ENCODE data around the gene SMYD3. TPM values are rescaled to one million over a fixed set of nuclear protein-coding genes. Genes with fewer than 3 reads are reported as not detected.

Gene SMYD3
- total and polyA plus RNA-seq, 2 donors (not counting 1 experiment from before 2014, with no cell fraction given): 9.7 to 37.2 TPM

- H3K27me3 Mint-ChIP-seq: no peaks in the 10 kb centered on the region
- H3K4me1 Mint-ChIP-seq: peaks cover 12% of the 10 kb centered on the region
- no peak overlapping the region for H3K4me3 ChIP-seq (ENCODE audit: control extremely low read depth in 1 of 5, extremely low read depth in 1 of 5, insufficient read depth in 1 of 5, low read depth in 2 of 5, low read length in 4 of 5)
- DNase-seq (no peak), ATAC-seq (ENCODE audit: low read depth) (no peak)
- no peak overlapping the region for H3K9ac ChIP-seq (ENCODE audit: low read length)
- no peak overlapping the region for H3K27ac Mint-ChIP-seq
- WGBS (ENCODE audit: insufficient coverage): no CpG with 5 or more reads among the region's 1 CpG
- no peak overlapping the region for H2AFZ ChIP-seq (ENCODE audit: insufficient read depth, low read depth, low read length, poor library complexity, severe bottlenecking)
- peaks cover 0 to 3% of the 10 kb centered on the region in 2 experiments for H3K36me3 ChIP-seq (replicated peaks in 1 of 2; ENCODE audit: control extremely low read depth in 1 of 2, control insufficient read depth in 1 of 2, extremely low read depth in 1 of 2, insufficient read depth in 2 of 2, low read length in 1 of 2)
- peaks cover 0 to 3% (median 0%) of the 10 kb centered on the region in 3 donors for H3K9me3 ChIP-seq (ENCODE audit: control extremely low read depth in 1 of 3, control insufficient read depth in 2 of 3, insufficient read depth in 1 of 3, low read length in 2 of 3)
- peaks cover 4% of the 10 kb centered on the region for H3K9me3 Mint-ChIP-seq (ENCODE audit: insufficient read depth)
- no peaks in the 10 kb centered on the region for H4K20me1 ChIP-seq (ENCODE audit: control insufficient read depth, insufficient read depth, low read length, poor library complexity, severe bottlenecking)
- no peak overlapping the region for H3K4me2 ChIP-seq (replicated peaks; ENCODE audit: low read depth, low read length, poor library complexity, severe bottlenecking)
- intact Hi-C loops (cut with micrococcal nuclease): no loop called here
- no peak overlapping the region for H3K27ac ChIP-seq (ENCODE audit: low read length in 2 of 2)
- H3K79me2 ChIP-seq (ENCODE audit: control insufficient read depth, insufficient read depth, low read length): no peaks in the 10 kb centered on the region
- H3K27me3 ChIP-seq (replicated peaks in 1 of 4; ENCODE audit: control extremely low read depth in 1 of 4, control insufficient read depth in 3 of 4, insufficient read depth in 4 of 4, low read length in 3 of 4): no peaks in the 10 kb centered on the region
- no peaks in the 10 kb centered on the region for H3K4me1 ChIP-seq (ENCODE audit: control insufficient read depth in 2 of 2, insufficient read depth in 2 of 2, low read length in 2 of 2)
- no peak for TF ChIP-seq CTCF (IDR thresholded peaks at IDR 0.05)
- TF ChIP-seq EZH2 (IDR thresholded peaks at IDR 0.05; ENCODE audit: borderline replicate concordance, insufficient read depth, low read depth, low read length, poor library complexity, severe bottlenecking): no peak
- no peak overlapping the region for H3K4me3 Mint-ChIP-seq
- POLR2A ChIA-PET: no interaction called here
- CTCF ChIA-PET: no interaction called here
These were observed 90.8 kb downstream of the SMYD3 start for GRCh38 chr1:246416261-246416660.

- CTCF ChIA-PET: no interaction called here
- peaks cover 0 to 3% of the 10 kb centered on the region in 2 experiments for H3K36me3 ChIP-seq (replicated peaks in 1 of 2; ENCODE audit: control extremely low read depth in 1 of 2, control insufficient read depth in 1 of 2, extremely low read depth in 1 of 2, insufficient read depth in 2 of 2, low read length in 1 of 2)
- no peak overlapping the region for H3K4me3 ChIP-seq (ENCODE audit: control extremely low read depth in 1 of 5, extremely low read depth in 1 of 5, insufficient read depth in 1 of 5, low read depth in 2 of 5, low read length in 4 of 5)
- DNase-seq (no peak), ATAC-seq (ENCODE audit: low read depth) (no peak)
- peaks cover 0 to 3% (median 0%) of the 10 kb centered on the region in 3 donors for H3K9me3 ChIP-seq (ENCODE audit: control extremely low read depth in 1 of 3, control insufficient read depth in 2 of 3, insufficient read depth in 1 of 3, low read length in 2 of 3)
- no peaks in the 10 kb centered on the region for H3K4me1 ChIP-seq (ENCODE audit: control insufficient read depth in 2 of 2, insufficient read depth in 2 of 2, low read length in 2 of 2)
- POLR2A ChIA-PET: no interaction called here
- H2AFZ ChIP-seq (ENCODE audit: insufficient read depth, low read depth, low read length, poor library complexity, severe bottlenecking): no peak overlapping the region
- intact Hi-C loops (cut with micrococcal nuclease): no loop called here
- Mint-ChIP-seq H3K4me3 (no peak overlapping the region), H3K27ac (no peak overlapping the region), H3K4me1 (peaks cover 12% of the 10 kb centered on the region), H3K27me3 (no peaks in the 10 kb centered on the region), H3K9me3 (ENCODE audit: insufficient read depth) (peaks cover 4% of the 10 kb centered on the region)
- WGBS (ENCODE audit: insufficient coverage): no CpG with 5 or more reads among the region's 2 CpGs
- TF ChIP-seq CTCF (IDR thresholded peaks at IDR 0.05) (no peak), EZH2 (IDR thresholded peaks at IDR 0.05; ENCODE audit: borderline replicate concordance, insufficient read depth, low read depth, low read length, poor library complexity, severe bottlenecking) (no peak)
- H3K27ac ChIP-seq (ENCODE audit: low read length in 2 of 2): no peak overlapping the region
- no peaks in the 10 kb centered on the region for H3K27me3 ChIP-seq (replicated peaks in 1 of 4; ENCODE audit: control extremely low read depth in 1 of 4, control insufficient read depth in 3 of 4, insufficient read depth in 4 of 4, low read length in 3 of 4)
- H3K79me2 ChIP-seq (ENCODE audit: control insufficient read depth, insufficient read depth, low read length): no peaks in the 10 kb centered on the region
- H3K4me2 ChIP-seq (replicated peaks; ENCODE audit: low read depth, low read length, poor library complexity, severe bottlenecking): no peak overlapping the region
- H3K9ac ChIP-seq (ENCODE audit: low read length): no peak overlapping the region
- no peaks in the 10 kb centered on the region for H4K20me1 ChIP-seq (ENCODE audit: control insufficient read depth, insufficient read depth, low read length, poor library complexity, severe bottlenecking)
These were observed 92.1 kb downstream of the SMYD3 start for GRCh38 chr1:246415028-246415427.
